H1 (cell line): ENCODE data around the gene UBE2F. TPM values are rescaled to one million over a fixed set of nuclear protein-coding genes. Genes with fewer than 3 reads are reported as not detected.

Source experiments
- CTCF ChIA-PET: fragments of 300-600 bp; sonication (Branson Sonifier 250); formaldehyde crosslinking; loops from one replicate; lab custom pipeline; 2021; ENCODE audit not compliant: partially characterized antibody; lab: Charles Lee
- POLR2A ChIA-PET: fragments of 300-600 bp; sonication (Branson Sonifier 250); formaldehyde crosslinking; loops from one replicate; lab custom pipeline; 2021; ENCODE audit warnings: inconsistent platforms; ENCODE audit not compliant: partially characterized antibody; lab: Charles Lee
- DNase-seq, 2 experiments: peaks; one replicate each; pipeline versions ENCODE4 v3.0.0 to v3.0.0-alpha.2; 2010 to 2022; ENCODE audit warnings: low spot score in 2 of 2, low read depth in 1 of 2, mixed read lengths in 1 of 2
- FAIRE-seq: peaks from 2 replicates; lab custom pipeline; 2011; peaks lifted over from hg19 to GRCh38; lab: Jason Lieb, UNC
- H2AFZ ChIP-seq: 2 replicates; pipeline ENCODE4 v1.8.1; 2012; ENCODE audit warnings: low read length, inconsistent platforms
- H2AK5ac ChIP-seq: 2 replicates; pipeline ENCODE4 v1.6.1; 2013; ENCODE audit warnings: low read depth, low read length
- H2BK120ac ChIP-seq: replicated peaks from 2 replicates; pipeline ENCODE3; 2013; ENCODE audit warnings: low read depth, low read length, inconsistent platforms
- H2BK12ac ChIP-seq: 2 replicates; pipeline ENCODE4 v1.6.1; 2013; ENCODE audit warnings: low read depth, low read length
- H2BK15ac ChIP-seq: 2 replicates; pipeline ENCODE4 v1.6.1; 2013; ENCODE audit warnings: low read length
- H2BK20ac ChIP-seq: 2 replicates; pipeline ENCODE4 v1.6.1; 2013; ENCODE audit warnings: low read length
- H2BK5ac ChIP-seq: 2 replicates; pipeline ENCODE4 v1.6.1; 2013; ENCODE audit warnings: low read depth, low read length
- H3K14ac ChIP-seq: 2 replicates; pipeline ENCODE4 v1.6.1; 2013; ENCODE audit warnings: inconsistent platforms; ENCODE audit not compliant: insufficient read length
- H3K18ac ChIP-seq: 2 replicates; pipeline ENCODE4 v1.6.1; 2013; ENCODE audit warnings: low read length; ENCODE audit errors: extremely low read depth
- H3K23ac ChIP-seq: 2 replicates; pipeline ENCODE4 v1.6.1; 2013; ENCODE audit warnings: inconsistent platforms; ENCODE audit not compliant: insufficient read length
- H3K23me2 ChIP-seq: 2 replicates; pipeline ENCODE4 v1.6.1; 2013; ENCODE audit warnings: low read depth, low read length
- H3K27ac ChIP-seq: 2 replicates; pipeline ENCODE4 v1.6.1; 2011; ENCODE audit warnings: low read depth, low read length, inconsistent platforms
- H3K27me3 ChIP-seq, 4 experiments: replicated peaks in 1 of 4; 1 replicate in 1 of 4; 2 replicates in 3 of 4; pipeline versions ENCODE4 v1.6.1 to v1.8.1; 2011 to 2013; ENCODE audit warnings: low read length in 3 of 4, mild to moderate bottlenecking in 3 of 4, inconsistent platforms in 2 of 4, mixed read lengths in 2 of 4, moderate library complexity in 1 of 4; ENCODE audit not compliant: control insufficient read depth in 3 of 4, insufficient read depth in 3 of 4; ENCODE audit errors: extremely low read depth in 1 of 4
- H3K36me3 ChIP-seq, 4 experiments: 2 replicates each; pipeline versions ENCODE4 v1.6.1 to v1.8.1; 2011 to 2013; ENCODE audit warnings: mild to moderate bottlenecking in 4 of 4, low read length in 3 of 4, moderate library complexity in 2 of 4, control low read depth in 1 of 4, inconsistent platforms in 1 of 4; ENCODE audit not compliant: insufficient read depth in 4 of 4, control insufficient read depth in 2 of 4
- H3K4ac ChIP-seq: replicated peaks from 2 replicates; pipeline ENCODE3; 2013; ENCODE audit warnings: low read length, low read depth, mixed read lengths, inconsistent platforms; ENCODE audit not compliant: insufficient read length
- H3K4me1 ChIP-seq, 4 experiments: replicated peaks in 1 of 4; 1 replicate in 1 of 4; 2 replicates in 3 of 4; pipeline versions ENCODE4 v1.6.1 to v1.8.1; 2011 to 2013; ENCODE audit warnings: low read length in 3 of 4, inconsistent platforms in 2 of 4, mixed read lengths in 1 of 4; ENCODE audit not compliant: insufficient read depth in 4 of 4, control insufficient read depth in 3 of 4
- H3K4me2 ChIP-seq, 2 experiments: 2 replicates each; pipeline versions ENCODE4 v1.6.1 to v1.8.1; 2011 to 2013; ENCODE audit warnings: low read depth in 2 of 2, low read length in 2 of 2, control low read depth in 1 of 2, inconsistent platforms in 1 of 2, mild to moderate bottlenecking in 1 of 2; ENCODE audit not compliant: insufficient read depth in 1 of 2
- H3K4me3 ChIP-seq, 4 experiments: fragments of 200-600, 300-600 bp in 1 of 4; sonication (generic), shearing (Covaris generic), sonication (Bioruptor Twin) in 1 of 4; 2 replicates each; pipeline versions ENCODE4 v1.5.1 to v1.8.1; 2011 to 2016; ENCODE audit warnings: low read length in 4 of 4, low read depth in 3 of 4, control low read depth in 2 of 4, inconsistent platforms in 2 of 4, mild to moderate bottlenecking in 2 of 4, mixed read lengths in 1 of 4, moderate library complexity in 1 of 4; ENCODE audit not compliant: insufficient read depth in 2 of 4; ENCODE audit errors: extremely low read depth in 1 of 4
- H3K56ac ChIP-seq: replicated peaks from 2 replicates; pipeline ENCODE3; 2013; ENCODE audit warnings: low read depth, mild to moderate bottlenecking, mixed read lengths, low read length, inconsistent platforms; ENCODE audit not compliant: insufficient read length
- H3K79me1 ChIP-seq: 2 replicates; pipeline ENCODE4 v1.6.1; 2013; ENCODE audit warnings: low read depth, low read length, control low read depth
- H3K79me2 ChIP-seq, 2 experiments: 2 replicates each; pipeline versions ENCODE4 v1.6.1 to v1.8.1; 2012 to 2013; ENCODE audit warnings: low read length in 2 of 2, mild to moderate bottlenecking in 2 of 2, inconsistent platforms in 1 of 2; ENCODE audit not compliant: insufficient read depth in 2 of 2, control insufficient read depth in 1 of 2
- H3K9ac ChIP-seq, 4 experiments: replicated peaks in 1 of 4; 1 replicate in 1 of 4; 2 replicates in 3 of 4; pipeline versions ENCODE4 v1.6.1 to v1.8.1; 2011 to 2013; ENCODE audit warnings: low read depth in 3 of 4, low read length in 3 of 4, control low read depth in 2 of 4, mild to moderate bottlenecking in 2 of 4, moderate library complexity in 2 of 4, inconsistent platforms in 1 of 4; ENCODE audit errors: extremely low read depth in 1 of 4
- H3K9me3 ChIP-seq, 2 experiments: 2 replicates each; pipeline versions ENCODE4 v1.6.1 to v1.8.1; 2012 to 2013; ENCODE audit warnings: mild to moderate bottlenecking in 2 of 2, moderate library complexity in 2 of 2, control low read depth in 1 of 2, inconsistent platforms in 1 of 2, low read depth in 1 of 2, low read length in 1 of 2, mixed read lengths in 1 of 2; ENCODE audit not compliant: insufficient read depth in 2 of 2
- H4K20me1 ChIP-seq, 2 experiments: replicated peaks in 1 of 2; 2 replicates each; pipeline versions ENCODE3 to v1.8.1; 2011 to 2013; ENCODE audit warnings: inconsistent platforms in 2 of 2, low read length in 2 of 2, mild to moderate bottlenecking in 1 of 2; ENCODE audit not compliant: insufficient read depth in 2 of 2, control insufficient read depth in 1 of 2
- H4K5ac ChIP-seq: 2 replicates; pipeline ENCODE4 v1.6.1; 2013; ENCODE audit warnings: low read length, low read depth, mixed read lengths, inconsistent platforms; ENCODE audit not compliant: insufficient read length
- H4K8ac ChIP-seq: 2 replicates; pipeline ENCODE4 v1.8.0; 2013; ENCODE audit warnings: mild to moderate bottlenecking, moderate library complexity, low read length, inconsistent platforms; ENCODE audit not compliant: insufficient read depth; ENCODE audit errors: extremely low read depth
- H4K91ac ChIP-seq: replicated peaks from 2 replicates; pipeline ENCODE3; 2013; ENCODE audit warnings: low read length, mixed read lengths, inconsistent platforms; ENCODE audit not compliant: insufficient read length
- CHD1 ChIP-seq: IDR thresholded peaks from 2 replicates; pipeline ENCODE4 v1.6.1; 2012; ENCODE audit warnings: low read depth, low read length, improper control_type of control experiment
- CTBP2 ChIP-seq: IDR thresholded peaks from 2 replicates; pipeline ENCODE4 v1.7.0; 2011; ENCODE audit warnings: borderline replicate concordance, mild to moderate bottlenecking, moderate library complexity, mixed read lengths, low read length; ENCODE audit not compliant: insufficient read depth, insufficient read length
- EZH2 ChIP-seq: fragments of 200-600 bp; sonication (generic); IDR thresholded peaks from 2 replicates; pipeline ENCODE4 v1.7.1; 2012; ENCODE audit warnings: low read depth, mild to moderate bottlenecking, moderate library complexity, low read length, inconsistent platforms; ENCODE audit not compliant: severe bottlenecking
- JUND ChIP-seq: IDR thresholded peaks from 2 replicates; pipeline ENCODE4 v1.6.1; 2011; ENCODE audit warnings: mild to moderate bottlenecking, improper control_type of control experiment, low read length
- KDM1A ChIP-seq: fragments of 200-600, 300-600 bp; sonication (generic); IDR thresholded peaks from 2 replicates; pipeline ENCODE4 v1.7.1; 2016; ENCODE audit warnings: mild to moderate bottlenecking, low read length, borderline replicate concordance
- MAFK ChIP-seq: IDR thresholded peaks from 2 replicates; pipeline ENCODE4 v1.6.1; 2012; ENCODE audit warnings: low read depth, mild to moderate bottlenecking, improper control_type of control experiment, low read length
- POLR2A ChIP-seq, 2 experiments: IDR thresholded peaks; 1 replicate in 1 of 2; 2 replicates in 1 of 2; pipeline ENCODE4 v1.6.1; 2011; ENCODE audit warnings: low read depth in 2 of 2, low read length in 2 of 2, mild to moderate bottlenecking in 2 of 2; ENCODE audit errors: control extremely low read depth in 1 of 2
- SAP30 ChIP-seq: fragments of 300-600 bp; sonication (generic); IDR thresholded peaks from 2 replicates; pipeline ENCODE4 v1.7.1; 2012; ENCODE audit warnings: low read length, moderate library complexity, mild to moderate bottlenecking, inconsistent platforms; ENCODE audit not compliant: insufficient read depth, insufficient replicate concordance
- SIN3A ChIP-seq, 2 experiments: IDR thresholded peaks in 1 of 2; conservative IDR thresholded peaks in 1 of 2; 2 replicates each; pipeline ENCODE4 v1.6.1; 2011 to 2012; ENCODE audit warnings: low read length in 2 of 2, improper control_type of control experiment in 1 of 2, low read depth in 1 of 2, mild to moderate bottlenecking in 1 of 2
- SIX5 ChIP-seq: IDR thresholded peaks from 2 replicates; pipeline ENCODE4 v1.6.1; 2011; ENCODE audit warnings: mild to moderate bottlenecking, low read depth, low read length
- SP1 ChIP-seq: IDR thresholded peaks from 2 replicates; pipeline ENCODE4 v1.6.1; 2011; ENCODE audit warnings: low read depth, low read length
- SP2 ChIP-seq: IDR thresholded peaks from 2 replicates; pipeline ENCODE4 v1.6.1; 2012; ENCODE audit warnings: mild to moderate bottlenecking, low read length, inconsistent platforms
- SRF ChIP-seq: IDR thresholded peaks from 2 replicates; pipeline ENCODE4 v1.6.1; 2011; ENCODE audit warnings: mild to moderate bottlenecking, low read depth, low read length, moderate library complexity
- TAF1 ChIP-seq: IDR thresholded peaks from 2 replicates; pipeline ENCODE4 v1.6.1; 2011; ENCODE audit warnings: mild to moderate bottlenecking, low read depth, low read length
- TAF7 ChIP-seq: optimal IDR thresholded peaks from 2 replicates; pipeline ENCODE3; 2011; ENCODE audit warnings: low read depth, mild to moderate bottlenecking, inconsistent platforms, low read length, moderate library complexity, borderline replicate concordance
- WGBS, 2 experiments: shearing (Covaris generic) in 1 of 2; methylation state at CpG; one replicate each; pipeline versions ENCODE4 v1.1.6 to v1.1.7; 2013 to 2015; ENCODE audit warnings: low lambda C conversion rate in 2 of 2, mixed read lengths in 2 of 2, inconsistent platforms in 1 of 2, low coverage in 1 of 2, missing lambda C conversion rate in 1 of 2; ENCODE audit not compliant: insufficient replicate concordance in 2 of 2, insufficient coverage in 1 of 2, insufficient read length in 1 of 2; ENCODE audit errors: extremely low coverage in 1 of 2, missing lambda C conversion rate in 1 of 2; 5-methylcytosine and 5-hydroxymethylcytosine counted together
- polyA plus RNA-seq, 7 experiments: library from polyadenylated mRNA; depleted of rRNA in 3 of 7; stranded (reverse) in 5 of 7; unstranded in 2 of 7; fragments of >200 nt in 5 of 7; fragments of 200-250 nt in 2 of 7; gene quantifications; 1 replicate in 5 of 7; 2 replicates in 1 of 7; 4 replicates in 1 of 7; pipeline versions ENCODE4 v1.2.1 to v1.2.3, GENCODE V29; 2011 to 2013; ENCODE audit warnings: missing spikeins in 2 of 7, mixed read lengths in 2 of 7
- total RNA-seq: library from RNA; stranded (reverse); fragmentation: NEBNext Ultra II Directional; extraction: Animal tissue kit (Norgen Biotek cat#: 25700); gene quantifications from 2 replicates; pipeline ENCODE4 v1.2.1, GENCODE V29; 2021

UBE2F gene
- total and polyA plus RNA-seq, 2 of the 8 experiments (the other 6 are each of a cell fraction or from before 2014, with no cell fraction given): 43.3 to 59.8 TPM

DNA sequence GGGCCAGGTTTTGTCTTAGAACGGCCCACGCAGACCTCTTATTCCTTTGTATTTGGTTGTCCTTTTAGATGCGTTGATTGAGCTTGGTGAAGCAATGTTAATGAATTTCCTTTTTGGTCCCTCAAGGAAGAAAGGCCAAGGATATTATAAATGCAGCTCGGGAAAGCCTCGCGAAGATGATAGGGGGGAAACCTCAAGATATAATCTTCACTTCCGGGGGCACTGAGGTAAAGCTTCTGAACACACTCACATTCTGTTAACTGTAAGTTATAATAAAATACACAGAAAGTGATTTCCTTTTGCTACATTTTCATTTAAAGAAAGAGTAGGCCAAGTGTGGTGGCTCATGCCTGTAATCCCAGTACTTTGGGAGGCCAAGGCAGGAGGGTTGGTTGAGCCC lies 101.1 kb downstream of the UBE2F start:
- peaks cover 2% of the 10 kb centered on the region; the same call in 1 of the 2 replicates for H3K79me1 ChIP-seq
- no peak overlapping the region for H2BK5ac ChIP-seq
- no peaks in the 10 kb centered on the region for H3K9me3 ChIP-seq
- no peak overlapping the region for H3K56ac ChIP-seq
- H2AFZ ChIP-seq: no peak overlapping the region
- no peaks in the 10 kb centered on the region for H3K23me2 ChIP-seq
- 85% methylated on average over 7 of the region's 7 CpGs; no CpG with 5 or more reads in 1 of the 2 experiments for WGBS, 2 experiments
- no peak overlapping the region for H3K4ac ChIP-seq
- no peak overlapping the region for H3K14ac ChIP-seq
- peaks cover 5 to 56% of the 10 kb centered on the region in 2 experiments; a peak in 3 of 4 replicates for H3K79me2 ChIP-seq
- no peak overlapping the region for H2BK120ac ChIP-seq
- no peak overlapping the region for H2BK15ac ChIP-seq
- H4K8ac ChIP-seq: no peak overlapping the region
- H3K4me2 ChIP-seq: no peak overlapping the region
- H3K4me3 ChIP-seq: no peak overlapping the region
- POLR2A ChIA-PET: interaction anchor here (1.0 to 2.0 kb wide), 3 partner anchors 10 to 79 kb away, joined by 3 to 7 read pairs (median 4); no protein-coding TSS in a partner anchor
- no peak overlapping the region for H3K23ac ChIP-seq
- no peak overlapping the region for H2BK12ac ChIP-seq
- H4K5ac ChIP-seq: no peak overlapping the region
- no peak overlapping the region for H3K27ac ChIP-seq
- peaks cover 19 to 83% (median 54%) of the 10 kb centered on the region in 4 experiments for H3K36me3 ChIP-seq
- CTCF ChIA-PET: no interaction called here
- DNase-seq (no peak), FAIRE-seq (no peak)
- H3K4me1 ChIP-seq: peaks cover 0 to 3% (median 0%) of the 10 kb centered on the region in 4 experiments; a peak in 2 of 7 replicates
- H4K91ac ChIP-seq: no peak overlapping the region
- H2BK20ac ChIP-seq: no peak overlapping the region
- H3K9ac ChIP-seq: no peak overlapping the region
- peaks cover 4 to 9% of the 10 kb centered on the region in 2 experiments for H4K20me1 ChIP-seq
- no peak overlapping the region for H2AK5ac ChIP-seq
- H3K18ac ChIP-seq: no peak overlapping the region
- H3K27me3 ChIP-seq: no peaks in the 10 kb centered on the region
- TF ChIP-seq CHD1: no peak
- no peak for TF ChIP-seq SAP30
- TF ChIP-seq KDM1A: no peak
- TF ChIP-seq CTBP2: no peak
- no peak for TF ChIP-seq JUND
- no peak for TF ChIP-seq SIN3A (conservative IDR thresholded peaks at IDR 0.05 in 1 of 2, IDR thresholded peaks at IDR 0.05 in 1 of 2; ENCODE audit: low read depth in 1 of 2, low read length in 2 of 2)
- no peak for TF ChIP-seq SP1
- no peak for TF ChIP-seq TAF7
- no peak for TF ChIP-seq POLR2A (IDR thresholded peaks at IDR 0.05; ENCODE audit: control extremely low read depth in 1 of 2, low read depth in 2 of 2, low read length in 2 of 2)
- no peak for TF ChIP-seq TAF1
- TF ChIP-seq SIX5: no peak
- TF ChIP-seq SP2: no peak
- TF ChIP-seq EZH2: no peak
- TF ChIP-seq MAFK: no peak
- TF ChIP-seq SRF: no peak
